NB4 (cell line): Measurements from ENCODE around the gene PIGM.

ENCODE experiments used
- CTCF ChIP-seq: IDR thresholded peaks from one replicate; pipeline ENCODE4 v1.5.1; 2012; ENCODE audit warnings: low read depth, low read length
- MYC ChIP-seq: IDR thresholded peaks from 2 replicates; pipeline ENCODE4 v1.6.1; 2011; ENCODE audit warnings: low read depth, low read length
- POLR2A ChIP-seq: IDR thresholded peaks from 2 replicates; pipeline ENCODE4 v1.6.1; 2011; ENCODE audit warnings: mild to moderate bottlenecking; ENCODE audit not compliant: insufficient read length; ENCODE audit errors: extremely low read depth

- TF ChIP-seq CTCF, result peak; percentile 39
- TF ChIP-seq POLR2A, result no peak
- no peak for TF ChIP-seq MYC
Measured at GRCh38 chr1:160058087-160058486, 26.3 kb upstream of the PIGM start.
